ENCODE data around the gene ASCL2.
"Not testable (repeated sequence)": the region's sequence is repeated elsewhere in the genome, so short reads cannot be mapped to it uniquely, and the experiment has no call there.

ASCL2 gene

DNA sequence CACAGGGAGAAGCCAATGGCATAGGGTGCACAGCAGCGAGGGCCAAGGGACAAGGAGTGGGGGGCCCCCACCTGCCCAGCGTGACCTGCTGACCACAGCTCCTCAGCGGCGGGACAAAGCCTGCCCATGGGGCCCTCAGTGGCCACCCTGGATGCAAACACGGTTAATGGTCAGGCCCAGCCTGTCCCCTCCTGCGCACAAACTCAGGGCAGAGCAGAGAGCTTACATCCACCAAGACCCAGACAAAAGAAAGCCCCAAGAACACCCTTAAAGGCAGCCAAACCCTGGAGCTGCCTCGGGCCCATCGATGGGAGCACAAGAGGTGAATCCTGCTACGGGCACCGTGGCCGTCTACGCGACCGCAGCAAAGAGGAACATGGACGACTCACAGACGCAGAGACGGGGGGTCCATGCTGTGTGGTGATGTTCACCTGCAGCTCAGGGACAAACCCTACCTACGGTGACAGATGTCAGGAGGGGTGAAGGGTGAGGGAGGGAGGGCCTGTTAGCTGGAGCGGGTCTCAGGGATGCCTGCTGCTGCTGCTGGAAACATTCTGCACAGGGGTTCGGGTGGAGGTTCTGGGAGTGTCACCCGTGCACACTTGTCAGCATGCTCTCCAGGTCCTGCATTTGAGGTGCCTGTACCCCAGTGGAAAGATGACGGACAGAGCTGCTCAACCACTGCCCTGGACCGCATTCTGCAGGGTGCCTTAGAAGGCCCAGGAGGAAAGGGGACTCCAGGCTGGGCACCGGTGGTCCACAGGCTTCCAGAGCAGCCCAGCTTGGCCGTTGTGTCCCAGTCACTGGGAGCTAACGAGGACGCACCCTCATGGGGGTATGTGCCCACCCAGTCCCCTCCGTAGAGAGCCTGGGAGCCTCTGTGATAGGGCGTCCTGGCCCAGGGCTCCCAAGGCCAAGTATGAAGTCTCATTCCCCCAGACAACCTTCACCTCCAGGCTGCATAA lies 11.6 kb downstream of the ASCL2 start:
- DNase-seq = no peak

GRCh38 chr11:2256951-2257700 lies 13.3 kb downstream of the ASCL2 start:
- no peak for DNase-seq

- no peak for DNase-seq
These were observed 14.0 kb downstream of the ASCL2 start for GRCh38 chr11:2256293-2256913.

- DNase-seq = no peak
These were observed 18.4 kb downstream of the ASCL2 start for GRCh38 chr11:2252018-2252417.

DNA sequence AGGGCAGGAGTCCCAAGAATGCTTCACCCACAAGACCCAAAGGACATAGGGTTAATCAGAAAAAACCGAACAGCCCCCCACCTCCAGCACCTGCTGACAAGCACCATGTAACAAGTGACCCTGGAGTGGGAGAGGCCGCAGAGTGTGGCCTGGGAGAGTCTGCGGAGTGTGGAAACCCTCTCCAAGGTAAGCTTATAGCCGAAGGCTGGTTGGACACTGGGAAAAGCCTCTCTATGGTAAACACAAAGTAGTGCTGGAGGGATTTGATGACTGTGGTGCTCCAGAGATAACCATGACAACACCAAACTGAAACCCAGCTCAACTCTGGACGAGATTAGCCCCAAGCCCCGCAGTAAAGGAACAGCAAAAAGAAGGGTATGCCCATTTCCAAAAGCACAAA lies 19.2 kb downstream of the ASCL2 start:
- DNase-seq = no peak

GRCh38 chr11:2250485-2250884 lies 19.9 kb downstream of the ASCL2 start:
- no peak for DNase-seq

DNA sequence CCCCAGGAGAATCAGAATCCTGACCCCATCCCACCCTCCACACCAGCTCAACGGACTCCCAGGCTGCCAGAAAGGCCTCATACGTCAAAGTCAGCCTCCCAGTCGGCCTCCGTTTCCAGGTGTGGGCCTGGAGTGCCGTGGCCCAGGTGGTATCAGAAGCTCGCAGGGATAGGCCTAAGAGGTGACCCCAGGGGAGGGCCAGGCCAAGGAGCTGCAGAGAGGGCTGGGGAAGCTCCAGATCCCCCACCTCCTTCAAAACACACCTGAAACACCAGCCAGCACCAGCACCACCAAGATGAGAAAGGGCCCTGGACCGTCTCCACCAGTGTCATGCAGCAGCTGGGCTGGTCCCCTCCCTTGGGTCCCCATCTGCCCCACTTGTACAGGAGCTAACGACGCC lies 20.3 kb downstream of the ASCL2 start:
- no peak for DNase-seq

DNA sequence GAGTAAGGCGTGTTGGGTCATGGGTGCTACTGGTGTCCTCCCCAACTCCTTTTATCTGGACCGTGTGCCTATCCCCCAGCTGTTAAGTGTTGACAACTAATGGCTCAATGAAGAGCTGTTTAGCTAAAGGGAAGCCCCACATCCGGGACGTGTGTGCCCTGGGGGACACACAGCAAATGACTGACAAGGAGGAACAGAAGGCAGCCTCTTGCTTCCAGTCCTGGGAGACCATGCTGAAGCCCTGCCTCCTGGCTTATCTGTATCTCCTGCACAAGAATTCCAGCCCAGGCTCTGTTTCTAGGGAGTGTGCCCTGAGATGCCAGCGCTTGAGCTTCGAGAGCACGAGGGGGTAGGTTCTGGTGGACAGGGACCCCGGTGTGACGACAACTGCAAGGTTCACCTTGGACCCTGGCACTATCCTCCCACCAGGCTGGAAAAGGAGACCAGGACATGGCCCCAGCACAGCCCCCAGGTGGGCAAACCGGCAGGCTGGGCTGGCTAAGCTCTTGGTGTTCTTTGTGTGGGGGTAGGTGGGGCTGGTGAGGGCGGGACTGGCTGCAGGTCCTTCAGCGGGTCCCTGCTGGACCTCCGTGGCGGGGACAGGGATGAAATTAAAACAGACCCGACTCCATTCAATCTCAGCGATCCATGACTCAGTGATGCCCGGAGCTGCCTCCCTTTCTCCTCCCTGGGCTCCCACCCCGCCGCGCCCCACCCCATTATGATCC lies 21.0 kb downstream of the ASCL2 start:
- no peak for DNase-seq

GRCh38 chr11:2248762-2249161 lies 21.6 kb downstream of the ASCL2 start:
- DNase-seq = no peak

DNA sequence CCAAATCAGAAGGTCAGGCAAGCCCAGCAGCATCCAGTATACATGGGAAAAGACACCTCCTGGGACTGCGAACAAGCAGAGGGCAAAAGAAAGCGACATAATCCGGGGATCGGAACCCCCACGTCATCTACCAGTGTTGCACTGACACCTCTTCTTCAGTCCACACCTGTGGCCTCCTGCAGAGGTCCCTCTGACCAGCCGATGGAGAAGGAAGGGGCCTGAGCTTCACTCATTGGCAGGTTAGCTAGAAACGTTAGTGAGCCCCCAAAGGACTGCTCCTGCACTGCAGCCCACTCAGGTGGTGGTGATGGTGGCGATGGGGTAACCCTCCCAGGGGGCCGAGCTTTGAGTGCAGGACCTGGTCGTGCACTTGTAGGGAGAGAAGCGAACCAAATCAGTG lies 22.1 kb downstream of the ASCL2 start:
- DNase-seq = no peak

DNA sequence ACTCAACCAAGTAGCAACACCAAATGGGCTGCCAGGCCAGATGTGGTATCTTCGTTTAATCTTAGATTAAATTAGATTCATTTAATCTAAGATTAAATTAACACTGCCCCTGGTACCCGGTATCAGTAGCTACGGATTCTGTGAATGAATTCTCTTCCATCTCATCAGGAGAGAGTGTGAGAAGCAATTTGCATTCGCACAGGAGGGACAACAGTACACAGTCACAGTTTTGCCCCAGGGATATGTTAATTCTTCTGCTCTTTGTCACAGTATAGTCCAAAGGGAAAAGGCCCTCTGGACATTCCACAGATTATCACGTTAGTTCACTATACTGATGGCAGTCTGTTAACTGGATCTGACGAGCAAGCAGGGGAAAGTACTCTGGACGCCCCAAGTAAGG lies 22.9 kb downstream of the ASCL2 start:
- no peak for DNase-seq

DNA sequence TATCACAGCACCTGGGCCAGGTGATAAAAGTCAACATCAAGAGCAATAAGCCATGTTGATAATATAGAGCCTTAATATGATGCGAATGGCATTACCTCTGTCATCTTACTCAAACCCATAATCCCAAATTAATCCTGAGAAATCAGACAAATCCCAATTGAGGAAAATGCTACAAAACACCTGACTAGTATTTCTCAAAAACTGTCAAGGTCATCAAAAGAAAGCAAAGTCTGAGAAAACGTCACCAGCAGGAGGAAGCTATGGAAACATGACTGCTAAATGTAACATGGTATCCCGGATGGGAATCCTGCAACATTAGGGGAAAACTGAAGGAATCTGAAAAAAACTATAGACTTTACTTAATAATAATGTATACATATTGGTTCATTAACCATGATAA lies 29.6 kb downstream of the ASCL2 start:
- DNase-seq = no peak

DNA sequence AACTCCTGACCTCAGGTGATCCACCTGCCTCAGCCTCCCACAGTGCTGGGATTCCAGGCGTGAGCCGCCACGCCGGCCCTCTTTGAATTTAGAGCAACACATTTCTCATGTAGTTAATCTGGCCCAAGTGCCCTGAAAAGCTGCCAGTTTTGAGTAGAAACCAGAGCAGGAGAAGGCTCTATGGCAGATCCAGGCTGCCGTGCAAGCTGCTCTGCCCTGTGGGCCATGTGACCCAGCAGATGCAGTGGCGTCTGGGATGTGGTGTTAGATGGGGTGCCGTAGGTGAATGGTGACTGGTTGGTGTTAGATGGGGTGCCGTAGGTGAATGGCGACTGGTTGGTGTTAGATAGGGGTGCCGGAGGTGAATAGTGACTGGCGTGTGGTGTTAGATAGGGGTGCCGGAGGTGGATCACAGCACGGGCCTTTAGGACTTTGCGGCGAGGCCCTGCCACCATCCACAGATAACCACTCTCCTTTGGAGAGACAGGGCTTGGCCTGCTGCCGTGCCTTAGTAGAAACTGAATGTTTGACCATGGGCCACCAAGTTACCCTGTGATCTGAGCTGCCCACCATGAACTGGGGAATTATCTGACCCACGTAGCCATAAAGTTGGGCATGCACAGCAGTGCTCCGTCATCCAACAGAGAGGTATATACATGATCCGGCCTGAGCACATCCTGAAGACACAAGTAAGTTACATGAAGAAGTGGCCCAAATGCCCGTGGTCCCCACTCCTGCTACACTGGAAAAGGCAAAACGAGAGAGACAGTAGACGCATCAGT lies 32.7 kb downstream of the ASCL2 start:
- DNase-seq = no peak

- DNase-seq = not testable (repeated sequence)
These were observed 33.8 kb downstream of the ASCL2 start for GRCh38 chr11:2236381-2237134.

GRCh38 chr11:2235588-2236326 lies 34.6 kb downstream of the ASCL2 start:
- no peak for DNase-seq

GRCh38 chr11:2234963-2235362 lies 35.4 kb downstream of the ASCL2 start:
- no peak for DNase-seq

DNA sequence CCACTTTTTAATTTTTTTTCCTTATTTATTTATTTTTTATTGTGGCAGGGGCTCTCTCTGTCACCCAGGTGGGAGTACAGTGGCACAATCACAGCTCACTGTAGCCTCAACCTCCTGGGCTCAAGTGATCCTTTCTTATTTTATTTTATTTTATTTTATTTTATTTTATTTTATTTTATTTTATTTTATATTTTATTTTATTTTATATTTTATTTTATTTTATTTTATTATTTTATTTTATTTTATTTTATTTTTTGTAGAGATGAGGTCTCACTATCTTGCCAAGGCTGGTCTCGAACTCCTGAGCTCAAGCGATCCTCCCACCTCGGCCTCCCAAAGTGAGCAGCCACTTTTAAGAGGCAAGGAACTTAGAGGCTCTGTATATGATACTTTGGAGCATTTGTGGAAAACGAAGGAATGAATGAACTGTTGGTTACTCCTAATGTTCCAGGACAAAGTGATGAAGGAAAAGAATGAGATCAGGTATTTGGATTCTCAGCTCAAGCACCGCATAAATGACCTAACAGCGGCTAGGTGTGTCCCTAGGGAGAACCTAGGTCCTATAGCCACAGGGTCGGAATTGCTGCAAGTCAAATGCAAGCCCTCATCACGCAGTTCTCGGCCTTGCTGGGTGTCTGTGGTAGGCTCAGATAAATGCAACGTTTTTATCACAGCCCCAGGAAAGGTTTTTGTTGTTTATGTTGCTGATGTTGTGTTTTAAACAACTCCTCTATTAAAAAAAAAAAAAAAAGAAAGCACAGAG lies 36.5 kb downstream of the ASCL2 start:
- DNase-seq = no peak

GRCh38 chr11:2229713-2230297 lies 40.6 kb downstream of the ASCL2 start:
- no peak for DNase-seq

DNA sequence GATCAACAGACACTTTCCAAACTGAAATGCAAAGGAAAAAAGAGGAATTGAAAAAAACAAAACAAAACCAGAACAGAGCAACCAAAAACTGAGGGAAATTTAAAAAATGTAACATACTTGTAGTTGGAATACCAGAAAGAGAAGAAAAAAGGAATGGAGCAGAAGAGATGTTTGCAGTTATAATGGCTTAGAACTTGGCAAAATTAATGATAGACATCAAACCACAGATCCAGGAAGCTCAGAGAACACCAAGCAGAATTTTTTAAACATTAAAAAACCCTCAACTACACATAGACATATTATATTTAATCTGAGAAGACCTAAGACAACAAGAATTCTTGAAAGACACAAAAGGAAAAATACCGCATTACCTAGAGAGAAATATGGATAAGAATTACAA lies 46.1 kb downstream of the ASCL2 start:
- DNase-seq = no peak

Measured in inflammatory macrophage treated with lipopolysaccharide for 1 hour (primary cell).